Upper lobe of right lung (tissue), 1 donor: ENCODE data around the gene FBN1. TPM values are rescaled to one million over a fixed set of nuclear protein-coding genes. Genes with fewer than 3 reads are reported as not detected.
A peak's percentile ranks its signal among the peaks of the same experiment; 100 is the strongest.

ENCODE experiments used
- ATAC-seq: fragments of 200-7000 bp; cut with Tn5 transposase; one replicate; pipeline ENCODE4 v1.9.1; 2020; ENCODE audit warnings: mild to moderate bottlenecking, moderate library complexity
- DNase-seq: peaks from one replicate; pipeline ENCODE4 v3.0.0-alpha.2; 2020
- H3K27ac ChIP-seq: fragments of 200-600 bp; one replicate; pipeline ENCODE4 v1.8.0; 2022
- H3K27me3 ChIP-seq: fragments of 200-600 bp; one replicate; pipeline ENCODE4 v1.8.0; 2022; ENCODE audit warnings: mild to moderate bottlenecking
- H3K36me3 ChIP-seq: fragments of 200-600 bp; one replicate; pipeline ENCODE4 v1.8.0; 2022
- H3K4me1 ChIP-seq: fragments of 200-600 bp; one replicate; pipeline ENCODE4 v1.8.0; 2022
- H3K4me3 ChIP-seq: fragments of 200-600 bp; one replicate; pipeline ENCODE4 v1.8.0; 2022; ENCODE audit warnings: mild to moderate bottlenecking
- H3K9me3 ChIP-seq: fragments of 200-600 bp; one replicate; pipeline ENCODE4 v1.8.0; 2022
- intact Hi-C: fragments of 100-400 bp; cut with DNase I; formaldehyde crosslinking; loops from one replicate; pipeline ENCODE4 v1.11.0; 2022
- total RNA-seq: library from RNA; stranded (reverse); fragmentation: NEBNext Ultra II Directional; extraction: Animal tissue kit (Norgen Biotek cat#: 25700); gene quantifications from one replicate; pipeline ENCODE4 v1.2.1, GENCODE V29; 2021
- TF ChIP-seq, protein P1 (sequence below): fragments of 200-600 bp; IDR thresholded peaks from one replicate; pipeline ENCODE4 v1.8.0; 2022; ENCODE audit warnings: antibody characterized with exemption
- donor health status: DM: no; HTN: yes; CAD: no; lungs with severe emphysema.

FBN1 gene
- total RNA-seq, 1 donor from 2014 or later = 46.9 TPM

DNA sequence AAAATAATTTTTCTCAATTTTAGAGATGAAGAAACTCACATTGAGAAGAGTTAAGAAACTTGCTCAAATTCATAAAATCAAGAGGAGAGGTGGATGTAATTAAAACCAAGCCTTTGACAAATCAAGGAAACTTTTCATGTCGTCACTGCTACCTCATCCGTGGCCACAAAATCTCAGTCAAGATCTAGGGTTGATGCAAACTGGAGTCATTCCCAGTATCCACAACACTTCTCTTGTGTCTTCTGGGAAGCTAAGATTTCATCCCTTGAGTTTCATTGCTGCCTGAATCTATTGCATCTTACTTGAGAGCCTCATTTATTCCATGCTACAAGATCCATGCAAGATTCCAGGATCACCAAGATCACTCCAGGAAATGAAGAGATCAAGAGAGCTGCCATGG, 5.4 kb upstream of the FBN1 start:
- no peak overlapping the region for H3K27ac ChIP-seq
- no peaks in the 10 kb centered on the region for H3K36me3 ChIP-seq
- H3K27me3 ChIP-seq = peaks cover 8% of the 10 kb centered on the region
- intact Hi-C loops = no loop called here
- DNase-seq = no peak
- peaks cover 8% of the 10 kb centered on the region for H3K4me1 ChIP-seq
- H3K4me3 ChIP-seq = no peak overlapping the region
- TF ChIP-seq, protein P1, sequence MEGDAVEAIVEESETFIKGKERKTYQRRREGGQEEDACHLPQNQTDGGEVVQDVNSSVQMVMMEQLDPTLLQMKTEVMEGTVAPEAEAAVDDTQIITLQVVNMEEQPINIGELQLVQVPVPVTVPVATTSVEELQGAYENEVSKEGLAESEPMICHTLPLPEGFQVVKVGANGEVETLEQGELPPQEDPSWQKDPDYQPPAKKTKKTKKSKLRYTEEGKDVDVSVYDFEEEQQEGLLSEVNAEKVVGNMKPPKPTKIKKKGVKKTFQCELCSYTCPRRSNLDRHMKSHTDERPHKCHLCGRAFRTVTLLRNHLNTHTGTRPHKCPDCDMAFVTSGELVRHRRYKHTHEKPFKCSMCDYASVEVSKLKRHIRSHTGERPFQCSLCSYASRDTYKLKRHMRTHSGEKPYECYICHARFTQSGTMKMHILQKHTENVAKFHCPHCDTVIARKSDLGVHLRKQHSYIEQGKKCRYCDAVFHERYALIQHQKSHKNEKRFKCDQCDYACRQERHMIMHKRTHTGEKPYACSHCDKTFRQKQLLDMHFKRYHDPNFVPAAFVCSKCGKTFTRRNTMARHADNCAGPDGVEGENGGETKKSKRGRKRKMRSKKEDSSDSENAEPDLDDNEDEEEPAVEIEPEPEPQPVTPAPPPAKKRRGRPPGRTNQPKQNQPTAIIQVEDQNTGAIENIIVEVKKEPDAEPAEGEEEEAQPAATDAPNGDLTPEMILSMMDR = no peak
- no peaks in the 10 kb centered on the region for H3K9me3 ChIP-seq
- no peak for ATAC-seq

DNA sequence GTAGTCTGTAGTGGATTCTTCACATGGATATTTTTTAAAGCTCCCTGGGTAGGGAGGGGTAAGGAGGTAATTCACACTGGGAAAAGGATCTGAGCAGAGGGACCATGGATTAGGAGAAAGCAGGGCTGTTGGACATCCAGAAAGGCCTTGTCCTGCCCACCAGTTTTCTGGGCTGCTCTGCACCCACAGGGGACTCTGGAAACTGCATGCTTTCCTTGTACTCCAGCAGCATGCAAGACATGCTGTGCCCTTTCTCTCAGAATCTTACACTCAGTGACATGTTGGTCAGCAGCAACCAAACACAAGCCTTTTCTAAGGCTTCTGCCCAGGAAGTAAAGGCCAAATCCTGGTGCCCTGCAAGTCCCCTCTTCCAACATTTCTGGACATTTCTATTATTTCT, 2.5 kb upstream of the FBN1 start:
- no peak for ATAC-seq
- Histone ChIP-seq H3K9me3 (no peaks in the 10 kb centered on the region), H3K27me3 (peaks cover 28% of the 10 kb centered on the region), H3K4me3 (no peak overlapping the region), H3K27ac (no peak overlapping the region), H3K4me1 (peaks cover 8% of the 10 kb centered on the region), H3K36me3 (no peaks in the 10 kb centered on the region)
- TF ChIP-seq, protein P1 = no peak
- intact Hi-C loops = no loop called here
- no peak for DNase-seq

DNA sequence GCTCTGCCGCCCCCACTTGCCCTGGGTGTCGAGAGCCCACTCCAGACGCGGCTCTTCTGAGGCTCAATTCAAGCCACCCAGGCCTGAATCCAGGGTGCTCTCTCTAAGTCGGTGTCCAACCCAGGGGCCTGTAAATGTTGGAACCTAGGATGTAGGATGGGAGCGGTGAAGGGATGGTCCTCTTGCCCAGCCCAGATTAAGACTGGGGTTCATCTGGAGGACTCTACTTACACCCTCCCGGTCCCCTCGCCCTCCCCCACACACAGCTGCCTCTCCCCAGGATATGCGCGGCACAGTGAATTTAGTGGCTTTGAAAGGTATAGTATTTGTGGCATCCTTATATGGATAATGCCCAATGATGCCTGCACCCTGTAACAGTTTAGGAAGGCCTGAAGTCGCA, 822 bp upstream of the FBN1 start:
- no peaks in the 10 kb centered on the region for H3K9me3 ChIP-seq
- no peak for DNase-seq
- TF ChIP-seq, protein P1 = no peak
- no peaks in the 10 kb centered on the region for H3K36me3 ChIP-seq
- peak overlapping the region; percentile 84 for H3K27ac ChIP-seq
- peak overlapping the region; percentile 70 for H3K4me3 ChIP-seq
- intact Hi-C loops = no loop called here
- peaks cover 28% of the 10 kb centered on the region for H3K27me3 ChIP-seq
- peaks cover 17% of the 10 kb centered on the region for H3K4me1 ChIP-seq
- ATAC-seq = no peak

DNA sequence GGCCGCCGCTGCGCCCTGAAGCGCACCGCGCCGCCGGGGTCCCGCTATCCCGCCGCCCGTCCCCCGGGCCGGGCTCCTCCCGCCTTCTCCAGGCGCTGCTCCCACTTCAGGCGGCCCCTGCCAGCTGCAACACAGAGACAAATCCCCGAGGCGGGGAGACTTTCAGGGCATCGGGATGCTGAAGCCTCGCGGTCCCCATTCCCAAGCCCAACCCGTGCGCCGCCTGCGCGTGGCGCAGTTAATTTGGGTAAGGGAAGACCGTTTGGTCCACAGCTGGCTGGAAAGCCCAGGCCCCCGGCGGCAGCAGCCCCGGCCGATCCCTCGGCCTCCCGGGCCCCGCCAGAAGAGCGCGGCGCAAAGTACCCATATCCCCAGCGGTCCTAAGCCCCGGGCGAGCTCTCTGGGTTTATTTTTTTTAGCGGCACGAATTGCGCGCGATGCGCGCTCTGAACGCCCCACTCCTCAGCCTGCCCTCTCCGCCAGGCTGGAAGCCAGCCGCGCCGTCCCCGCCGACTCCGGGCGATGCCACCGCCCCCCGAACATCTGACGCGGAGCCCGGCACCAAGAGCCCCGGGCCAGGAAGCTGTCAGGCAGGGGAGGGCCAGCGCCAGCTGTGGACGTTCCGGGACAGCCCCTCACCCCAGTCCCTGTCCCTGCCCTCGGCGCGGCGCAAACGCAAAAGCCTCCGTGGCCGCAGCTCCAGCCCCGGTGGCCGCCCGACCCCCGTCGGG, 517 bp downstream of the FBN1 start:
- Histone ChIP-seq H3K4me1 (peaks cover 23% of the 10 kb centered on the region), H3K36me3 (no peaks in the 10 kb centered on the region), H3K27ac (peak overlapping the region; percentile 84), H3K27me3 (peaks cover 28% of the 10 kb centered on the region), H3K4me3 (peak overlapping the region; percentile 70), H3K9me3 (no peaks in the 10 kb centered on the region)
- intact Hi-C loops = no loop called here
- ATAC-seq (peak; percentile 64), DNase-seq (peak; percentile 73)
- TF ChIP-seq, protein P1 = no peak

DNA sequence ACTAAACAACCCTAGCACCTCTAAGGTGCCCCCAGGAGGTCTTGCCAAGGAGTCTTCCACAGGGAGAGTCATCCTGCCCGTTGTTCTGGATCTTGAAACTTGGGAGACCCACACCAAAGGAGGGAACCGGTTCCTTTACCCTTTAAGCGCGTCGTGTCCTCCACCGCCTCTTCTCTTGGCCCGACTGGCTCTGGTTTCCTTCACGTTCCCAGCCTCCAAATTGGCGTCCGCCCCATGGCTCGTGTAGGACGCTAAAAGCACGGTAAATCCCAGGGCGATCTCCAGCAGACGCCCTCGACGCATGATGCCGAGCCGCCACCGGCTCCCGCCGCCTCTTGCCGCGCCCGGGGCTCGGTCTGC, 1.1 kb downstream of the FBN1 start:
- intact Hi-C loops = no loop called here

More for the DNA sequence above, 1.1 kb downstream of the FBN1 start:
- TF ChIP-seq, protein P1 = no peak
- H3K4me1 ChIP-seq = peaks cover 23% of the 10 kb centered on the region
- peaks cover 28% of the 10 kb centered on the region for H3K27me3 ChIP-seq
- H3K27ac ChIP-seq = peak overlapping the region; percentile 84
- H3K36me3 ChIP-seq = no peaks in the 10 kb centered on the region
- H3K9me3 ChIP-seq = no peaks in the 10 kb centered on the region
- ATAC-seq = no peak
- DNase-seq = peak; percentile 64
- peak overlapping the region; percentile 70 for H3K4me3 ChIP-seq
